Gastroesophageal sphincter (tissue), 3 donors: ENCODE results near the gene TBKBP1.

ENCODE experiments used
- CTCF ChIP-seq, 4 experiments: fragments of 200-600 bp in 2 of 4; fragments of 450-650 bp in 2 of 4; sonication (generic) in 1 of 4; IDR thresholded peaks; one replicate each; pipeline ENCODE4 v1.5.1; 2017 to 2019; ENCODE audit warnings: antibody characterized with exemption in 4 of 4, mild to moderate bottlenecking in 2 of 4, moderate library complexity in 2 of 4
- POLR2A ChIP-seq, 2 donors: fragments of 450-650 bp; IDR thresholded peaks; one replicate each; pipeline ENCODE4 v1.6.1; 2017; ENCODE audit warnings: antibody characterized with exemption in 2 of 2, mild to moderate bottlenecking in 2 of 2, moderate library complexity in 1 of 2
- POLR2AphosphoS5 ChIP-seq: sonication (generic); formaldehyde crosslinking; IDR thresholded peaks from one replicate; pipeline ENCODE4 v1.6.1; 2017; ENCODE audit warnings: antibody characterized with exemption

- TF ChIP-seq CTCF (IDR thresholded peaks at IDR 0.05) (no peak), POLR2A (IDR thresholded peaks at IDR 0.05) (peak in 1 of 2 donors; percentile 30), POLR2AphosphoS5 (no peak)
Observed at GRCh38 chr17:47708864-47709541, 15.0 kb downstream of the TBKBP1 start.
